Measurements from ENCODE around the gene PTPN2.

- TF ChIP-seq, protein P1, sequence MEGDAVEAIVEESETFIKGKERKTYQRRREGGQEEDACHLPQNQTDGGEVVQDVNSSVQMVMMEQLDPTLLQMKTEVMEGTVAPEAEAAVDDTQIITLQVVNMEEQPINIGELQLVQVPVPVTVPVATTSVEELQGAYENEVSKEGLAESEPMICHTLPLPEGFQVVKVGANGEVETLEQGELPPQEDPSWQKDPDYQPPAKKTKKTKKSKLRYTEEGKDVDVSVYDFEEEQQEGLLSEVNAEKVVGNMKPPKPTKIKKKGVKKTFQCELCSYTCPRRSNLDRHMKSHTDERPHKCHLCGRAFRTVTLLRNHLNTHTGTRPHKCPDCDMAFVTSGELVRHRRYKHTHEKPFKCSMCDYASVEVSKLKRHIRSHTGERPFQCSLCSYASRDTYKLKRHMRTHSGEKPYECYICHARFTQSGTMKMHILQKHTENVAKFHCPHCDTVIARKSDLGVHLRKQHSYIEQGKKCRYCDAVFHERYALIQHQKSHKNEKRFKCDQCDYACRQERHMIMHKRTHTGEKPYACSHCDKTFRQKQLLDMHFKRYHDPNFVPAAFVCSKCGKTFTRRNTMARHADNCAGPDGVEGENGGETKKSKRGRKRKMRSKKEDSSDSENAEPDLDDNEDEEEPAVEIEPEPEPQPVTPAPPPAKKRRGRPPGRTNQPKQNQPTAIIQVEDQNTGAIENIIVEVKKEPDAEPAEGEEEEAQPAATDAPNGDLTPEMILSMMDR (IDR thresholded peaks at IDR 0.05; ENCODE audit: insufficient read depth, low read length), result no peak
- TF ChIP-seq, protein P2, sequence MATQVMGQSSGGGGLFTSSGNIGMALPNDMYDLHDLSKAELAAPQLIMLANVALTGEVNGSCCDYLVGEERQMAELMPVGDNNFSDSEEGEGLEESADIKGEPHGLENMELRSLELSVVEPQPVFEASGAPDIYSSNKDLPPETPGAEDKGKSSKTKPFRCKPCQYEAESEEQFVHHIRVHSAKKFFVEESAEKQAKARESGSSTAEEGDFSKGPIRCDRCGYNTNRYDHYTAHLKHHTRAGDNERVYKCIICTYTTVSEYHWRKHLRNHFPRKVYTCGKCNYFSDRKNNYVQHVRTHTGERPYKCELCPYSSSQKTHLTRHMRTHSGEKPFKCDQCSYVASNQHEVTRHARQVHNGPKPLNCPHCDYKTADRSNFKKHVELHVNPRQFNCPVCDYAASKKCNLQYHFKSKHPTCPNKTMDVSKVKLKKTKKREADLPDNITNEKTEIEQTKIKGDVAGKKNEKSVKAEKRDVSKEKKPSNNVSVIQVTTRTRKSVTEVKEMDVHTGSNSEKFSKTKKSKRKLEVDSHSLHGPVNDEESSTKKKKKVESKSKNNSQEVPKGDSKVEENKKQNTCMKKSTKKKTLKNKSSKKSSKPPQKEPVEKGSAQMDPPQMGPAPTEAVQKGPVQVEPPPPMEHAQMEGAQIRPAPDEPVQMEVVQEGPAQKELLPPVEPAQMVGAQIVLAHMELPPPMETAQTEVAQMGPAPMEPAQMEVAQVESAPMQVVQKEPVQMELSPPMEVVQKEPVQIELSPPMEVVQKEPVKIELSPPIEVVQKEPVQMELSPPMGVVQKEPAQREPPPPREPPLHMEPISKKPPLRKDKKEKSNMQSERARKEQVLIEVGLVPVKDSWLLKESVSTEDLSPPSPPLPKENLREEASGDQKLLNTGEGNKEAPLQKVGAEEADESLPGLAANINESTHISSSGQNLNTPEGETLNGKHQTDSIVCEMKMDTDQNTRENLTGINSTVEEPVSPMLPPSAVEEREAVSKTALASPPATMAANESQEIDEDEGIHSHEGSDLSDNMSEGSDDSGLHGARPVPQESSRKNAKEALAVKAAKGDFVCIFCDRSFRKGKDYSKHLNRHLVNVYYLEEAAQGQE (IDR thresholded peaks at IDR 0.05; ENCODE audit: insufficient replicate concordance, low read depth), result no peak
These were observed 26.0 kb downstream of the PTPN2 start for GRCh38 chr18:12857991-12858544.
